ENCODE results near the gene CLMP. TPM values are rescaled to one million over a fixed set of nuclear protein-coding genes. Genes with fewer than 3 reads are reported as not detected.
A peak's percentile ranks its signal among the peaks of the same experiment; 100 is the strongest.

Gene CLMP
- total and polyA plus RNA-seq, 3 donors from 2014 or later, result 6.0 to 6.5 (median 6.3) TPM

- H3K27ac ChIP-seq, result no peak overlapping the region
- TF ChIP-seq CTCF (IDR thresholded peaks at IDR 0.05), result no peak
- H3K4me1 ChIP-seq, result no peaks in the 10 kb centered on the region
Measured at GRCh38 chr11:123168241-123168640, 26.8 kb downstream of the CLMP start.

GRCh38 chr11:123166071-123166559, 28.9 kb downstream of the CLMP start:
- H3K36me3 ChIP-seq (ENCODE audit: low read depth, missing control alignments), result no peaks in the 10 kb centered on the region
- TF ChIP-seq POLR2A (IDR thresholded peaks at IDR 0.05) (no peak), CTCF (IDR thresholded peaks at IDR 0.05) (peak in 2 of 3 experiments; percentile 35 to 51)
- DNase-seq, result peak; percentile 50
- H3K27ac ChIP-seq, result no peak overlapping the region
- no peaks in the 10 kb centered on the region for H3K4me1 ChIP-seq
- intact Hi-C loops (cut with DNase I; ENCODE audit: low total_unique reads), result no loop called here
- no peaks in the 10 kb centered on the region for H3K27me3 ChIP-seq
- no peaks in the 10 kb centered on the region for H3K9me3 ChIP-seq
- H3K4me3 ChIP-seq, result no peak overlapping the region
- 46 to 53% methylated on average over 10 of the region's 10 CpGs for WGBS, 2 donors

More at GRCh38 chr11:123168241-123168640, 26.8 kb downstream of the CLMP start:
- no peak overlapping the region for H3K4me3 ChIP-seq
- intact Hi-C loops (cut with DNase I; ENCODE audit: low total_unique reads), result no loop called here
- no peak for DNase-seq
- no peaks in the 10 kb centered on the region for H3K36me3 ChIP-seq (ENCODE audit: low read depth, missing control alignments)
- no peaks in the 10 kb centered on the region for H3K27me3 ChIP-seq
- H3K9me3 ChIP-seq, result no peaks in the 10 kb centered on the region
- WGBS, 2 donors, result 76 to 87% methylated on average over 5 of the region's 5 CpGs

GRCh38 chr11:123164732-123165450, 30.2 kb downstream of the CLMP start:
- Histone ChIP-seq H3K27me3 (no peaks in the 10 kb centered on the region), H3K27ac (no peak overlapping the region), H3K36me3 (ENCODE audit: low read depth, missing control alignments) (no peaks in the 10 kb centered on the region), H3K4me3 (no peak overlapping the region), H3K9me3 (no peaks in the 10 kb centered on the region), H3K4me1 (no peaks in the 10 kb centered on the region)
- 93 to 94% methylated on average over 7 of the region's 7 CpGs for WGBS, 2 donors
- DNase-seq, result no peak
- intact Hi-C loops (cut with DNase I; ENCODE audit: low total_unique reads), result no loop called here
- no peak for TF ChIP-seq POLR2A (IDR thresholded peaks at IDR 0.05)
- no peak for TF ChIP-seq CTCF (IDR thresholded peaks at IDR 0.05)

GRCh38 chr11:123163621-123164020, 31.4 kb downstream of the CLMP start:
- H3K9me3 ChIP-seq, result no peaks in the 10 kb centered on the region
- H3K4me3 ChIP-seq, result no peak overlapping the region
- intact Hi-C loops (cut with DNase I; ENCODE audit: low total_unique reads), result no loop called here
- no peaks in the 10 kb centered on the region for H3K4me1 ChIP-seq
- TF ChIP-seq CTCF (IDR thresholded peaks at IDR 0.05) (no peak), POLR2A (IDR thresholded peaks at IDR 0.05) (no peak)
- no peak for DNase-seq
- no peaks in the 10 kb centered on the region for H3K36me3 ChIP-seq (ENCODE audit: low read depth, missing control alignments)
- no peaks in the 10 kb centered on the region for H3K27me3 ChIP-seq
- 88 to 98% methylated on average over 4 of the region's 4 CpGs for WGBS, 2 donors
- no peak overlapping the region for H3K27ac ChIP-seq

Data from testis (tissue), 3 donors.